GM12878 (cell line): ENCODE measurements around the gene EEF1B2. TPM values are rescaled to one million over a fixed set of nuclear protein-coding genes. Genes with fewer than 3 reads are reported as not detected.

Experiments
- ATAC-seq: fragments of 200-7000 bp; cut with Tn5 transposase; 3 replicates; pipeline ENCODE4 v1.9.1; 2020; ENCODE audit warnings: mild to moderate bottlenecking, moderate library complexity
- BruUV-seq: library from RNA; stranded (reverse); fragments of 400-500 nt; replicated peaks from 2 replicates; lab custom pipeline; 2021; lab: Mats Ljungman, UMichigan
- CTCF ChIA-PET: fragments of 300-600 bp; sonication (Branson Sonifier 250); formaldehyde crosslinking; extraction: SDS; loops from one replicate; lab custom pipeline; 2021; ENCODE audit warnings: inconsistent platforms; lab: Yijun Ruan, JAX
- POLR2A ChIA-PET: fragments of 350-600 bp; formaldehyde crosslinking; extraction: SDS; loops from one replicate; lab custom pipeline; 2021; ENCODE audit warnings: inconsistent platforms; lab: Charles Lee
- RAD21 ChIA-PET: fragments of 300-600 bp; sonication (Branson Sonifier 250); formaldehyde crosslinking; loops from one replicate; lab custom pipeline; 2023; ENCODE audit warnings: antibody characterized with exemption; ENCODE audit not compliant: unreplicated experiment; lab: Charles Lee
- SMC1A ChIA-PET: fragments of 300-600 bp; sonication (Branson Sonifier 250); formaldehyde crosslinking; loops from one replicate; lab custom pipeline; 2023; ENCODE audit not compliant: unreplicated experiment, uncharacterized antibody; lab: Charles Lee
- DNase-seq: peaks from one replicate; pipeline ENCODE4 v3.0.0-alpha.2; 2011; ENCODE audit warnings: low read depth, low spot score
- FAIRE-seq: peaks from 3 replicates; lab custom pipeline; 2011; peaks lifted over from hg19 to GRCh38; lab: Jason Lieb, UNC
- H2AFZ ChIP-seq: 2 replicates; pipeline ENCODE4 v1.6.0; 2011; ENCODE audit warnings: low read depth, low read length, control low read depth; ENCODE audit not compliant: control insufficient read depth
- H3K27ac ChIP-seq: 2 replicates; pipeline ENCODE4 v1.5.1; 2011; ENCODE audit warnings: control low read depth; ENCODE audit not compliant: control insufficient read depth, insufficient read depth
- H3K27me3 ChIP-seq, 2 experiments: replicated peaks in 1 of 2; 2 replicates each; pipeline versions ENCODE4 v1.6.0 to v1.6.1; 2011; ENCODE audit warnings: low read length in 1 of 2; ENCODE audit not compliant: control insufficient read depth in 2 of 2, insufficient read depth in 2 of 2
- H3K36me3 ChIP-seq, 2 experiments: 2 replicates each; pipeline ENCODE4 v1.5.1; 2011; ENCODE audit warnings: low read length in 1 of 2; ENCODE audit not compliant: control insufficient read depth in 2 of 2, insufficient read depth in 2 of 2
- H3K4me1 ChIP-seq: 2 replicates; pipeline ENCODE4 v1.6.1; 2011; ENCODE audit warnings: mild to moderate bottlenecking, low read length, moderate library complexity, mixed read lengths; ENCODE audit not compliant: control insufficient read depth, insufficient read depth
- H3K4me2 ChIP-seq: 2 replicates; pipeline ENCODE4 v1.6.0; 2011; ENCODE audit warnings: control low read depth; ENCODE audit not compliant: control insufficient read depth, insufficient read depth
- H3K4me3 ChIP-seq: fragments of 200-600 bp; sonication (generic); 2 replicates; pipeline ENCODE4 v1.5.1; 2016
- H3K79me2 ChIP-seq: 2 replicates; pipeline ENCODE4 v1.6.0; 2011; ENCODE audit warnings: low read length; ENCODE audit not compliant: control insufficient read depth, insufficient read depth
- H3K9ac ChIP-seq: 2 replicates; pipeline ENCODE4 v1.8.0; 2011; ENCODE audit warnings: low read length, control low read depth, mixed read lengths; ENCODE audit not compliant: control insufficient read depth, insufficient read depth
- H3K9me3 ChIP-seq: replicated peaks from 3 replicates; pipeline ENCODE4 v1.5.1; 2011; ENCODE audit warnings: mild to moderate bottlenecking, low read length; ENCODE audit not compliant: control insufficient read depth, insufficient read depth
- H4K20me1 ChIP-seq: 2 replicates; pipeline ENCODE4 v1.6.0; 2011; ENCODE audit not compliant: control insufficient read depth, insufficient read depth
- JUNB ChIP-seq: IDR thresholded peaks from 2 replicates; pipeline ENCODE4 v1.6.1; 2016; ENCODE audit warnings: antibody characterized with exemption, mild to moderate bottlenecking
- WGBS: methylation state at CpG from one replicate; pipeline ENCODE4 v1.1.6; 2016; ENCODE audit warnings: low lambda C conversion rate; ENCODE audit not compliant: insufficient replicate concordance, insufficient coverage; ENCODE audit errors: missing lambda C conversion rate; 5-methylcytosine and 5-hydroxymethylcytosine counted together
- in situ Hi-C: fragments of 300-500 bp; cut with MboI; formaldehyde crosslinking; loops from 9 replicates; pipeline ENCODE4 v1.14.3; 2018; ENCODE audit warnings: mixed read lengths
- intact Hi-C: fragments of 100-400 bp; cut with micrococcal nuclease; formaldehyde crosslinking; loops from one replicate; pipeline ENCODE4 v1.14.2; 2022; ENCODE audit not compliant: unreplicated experiment
- polyA plus RNA-seq, 11 experiments: library from polyadenylated mRNA; depleted of rRNA in 4 of 11; unstranded in 6 of 11; stranded (reverse) in 5 of 11; fragments of >200 nt; fragmentation: Nextera tagmentation in 4 of 11; fragmentation: Illumina TruSeq in 1 of 11; extraction: Ambion mirVana in 4 of 11; extraction: Trizol in 1 of 11; gene quantifications; 1 replicate in 1 of 11; 2 replicates in 10 of 11; pipeline versions ENCODE4 v1.2.1 to v1.2.3, GENCODE V29; 2011 to 2016; ENCODE audit warnings: inconsistent platforms in 2 of 11, missing spikeins in 2 of 11, low read depth in 1 of 11
- total RNA-seq, 4 experiments: library from RNA; depleted of rRNA in 3 of 4; stranded (reverse); fragments of >200 nt in 3 of 4; fragmentation: Illumina TruSeq in 1 of 4; extraction: Trizol in 1 of 4; gene quantifications; 2 replicates each; pipeline versions ENCODE4 v1.2.1 to v1.2.3, GENCODE V29; 2013 to 2021
- TF ChIP-seq, protein P1 (sequence below): fragments of 450-650 bp; IDR thresholded peaks from 2 replicates; pipeline ENCODE4 v1.6.1; 2017; ENCODE audit warnings: mild to moderate bottlenecking, moderate library complexity

EEF1B2 gene
- total and polyA plus RNA-seq, 10 of the 15 experiments (the other 5 are each of a cell fraction or from before 2014, with no cell fraction given): 719 to 2,110 (median 1,232) TPM

DNA sequence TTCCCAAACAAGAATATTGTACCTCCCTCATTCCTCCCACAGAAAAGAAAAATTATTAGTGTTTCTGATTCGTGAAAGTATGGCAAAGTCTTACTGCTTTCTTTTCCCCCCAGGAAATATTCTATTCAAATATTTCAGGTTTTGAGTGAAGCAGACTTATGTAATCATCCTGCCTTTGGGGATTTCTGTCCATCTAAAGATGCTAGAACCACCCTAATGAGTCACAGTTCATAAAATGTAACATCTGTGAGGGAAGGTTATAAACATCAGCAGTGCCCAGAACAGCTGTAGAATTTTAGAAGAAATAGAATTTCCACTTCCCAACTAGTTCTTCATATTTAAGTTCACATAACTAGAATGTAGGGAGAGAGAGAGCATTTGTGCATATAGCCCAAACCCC lies 39.0 kb downstream of the EEF1B2 start:
- ChIA-PET RAD21 (no interaction called here), POLR2A (no interaction called here)
- intact Hi-C loops: no loop called here

More for the DNA sequence above, 39.0 kb downstream of the EEF1B2 start:
- BruUV-seq: no TSS peak
- Histone ChIP-seq H3K27me3 (no peaks in the 10 kb centered on the region), H3K9ac (no peak overlapping the region), H3K4me3 (no peak overlapping the region), H3K4me1 (no peaks in the 10 kb centered on the region), H4K20me1 (no peaks in the 10 kb centered on the region), H3K36me3 (no peaks in the 10 kb centered on the region), H3K4me2 (no peak overlapping the region), H3K9me3 (no peaks in the 10 kb centered on the region), H3K79me2 (no peaks in the 10 kb centered on the region), H3K27ac (no peak overlapping the region), H2AFZ (no peak overlapping the region)
- no peak for DNase-seq
- FAIRE-seq: no peak
- no peak for TF ChIP-seq JUNB
- TF ChIP-seq, protein P1, sequence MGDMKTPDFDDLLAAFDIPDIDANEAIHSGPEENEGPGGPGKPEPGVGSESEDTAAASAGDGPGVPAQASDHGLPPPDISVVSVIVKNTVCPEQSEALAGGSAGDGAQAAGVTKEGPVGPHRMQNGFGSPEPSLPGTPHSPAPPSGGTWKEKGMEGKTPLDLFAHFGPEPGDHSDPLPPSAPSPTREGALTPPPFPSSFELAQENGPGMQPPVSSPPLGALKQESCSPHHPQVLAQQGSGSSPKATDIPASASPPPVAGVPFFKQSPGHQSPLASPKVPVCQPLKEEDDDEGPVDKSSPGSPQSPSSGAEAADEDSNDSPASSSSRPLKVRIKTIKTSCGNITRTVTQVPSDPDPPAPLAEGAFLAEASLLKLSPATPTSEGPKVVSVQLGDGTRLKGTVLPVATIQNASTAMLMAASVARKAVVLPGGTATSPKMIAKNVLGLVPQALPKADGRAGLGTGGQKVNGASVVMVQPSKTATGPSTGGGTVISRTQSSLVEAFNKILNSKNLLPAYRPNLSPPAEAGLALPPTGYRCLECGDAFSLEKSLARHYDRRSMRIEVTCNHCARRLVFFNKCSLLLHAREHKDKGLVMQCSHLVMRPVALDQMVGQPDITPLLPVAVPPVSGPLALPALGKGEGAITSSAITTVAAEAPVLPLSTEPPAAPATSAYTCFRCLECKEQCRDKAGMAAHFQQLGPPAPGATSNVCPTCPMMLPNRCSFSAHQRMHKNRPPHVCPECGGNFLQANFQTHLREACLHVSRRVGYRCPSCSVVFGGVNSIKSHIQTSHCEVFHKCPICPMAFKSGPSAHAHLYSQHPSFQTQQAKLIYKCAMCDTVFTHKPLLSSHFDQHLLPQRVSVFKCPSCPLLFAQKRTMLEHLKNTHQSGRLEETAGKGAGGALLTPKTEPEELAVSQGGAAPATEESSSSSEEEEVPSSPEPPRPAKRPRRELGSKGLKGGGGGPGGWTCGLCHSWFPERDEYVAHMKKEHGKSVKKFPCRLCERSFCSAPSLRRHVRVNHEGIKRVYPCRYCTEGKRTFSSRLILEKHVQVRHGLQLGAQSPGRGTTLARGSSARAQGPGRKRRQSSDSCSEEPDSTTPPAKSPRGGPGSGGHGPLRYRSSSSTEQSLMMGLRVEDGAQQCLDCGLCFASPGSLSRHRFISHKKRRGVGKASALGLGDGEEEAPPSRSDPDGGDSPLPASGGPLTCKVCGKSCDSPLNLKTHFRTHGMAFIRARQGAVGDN: no peak
- CTCF ChIA-PET: interaction anchor here (0.9 kb wide), 2 partner anchors 9 to 12 kb away, joined by 4 to 5 read pairs; no protein-coding TSS in a partner anchor
- no peak for ATAC-seq
- SMC1A ChIA-PET: interaction anchor here (0.7 to 1.0 kb wide), 3 partner anchors 12 to 111 kb away, joined by 3 to 5 read pairs (median 3); no protein-coding TSS in a partner anchor
- WGBS: 0% methylated on average over 1 of the region's 1 CpG
- in situ Hi-C loops: no loop called here
